GM18951 (cell line): Measurements from ENCODE around the gene MYO3B.

Experiments
- POLR2A ChIP-seq: IDR thresholded peaks from 4 replicates; pipeline ENCODE4 v1.6.1; 2011; ENCODE audit warnings: mild to moderate bottlenecking; ENCODE audit not compliant: insufficient read length, insufficient read depth; ENCODE audit errors: extremely low read depth
- in situ Hi-C: fragments of 300-500 bp; cut with MboI; formaldehyde crosslinking; loops from one replicate; pipeline ENCODE4 v1.12.0; 2022; ENCODE audit warnings: low sequenced_read_pairs, mixed read lengths, inconsistent platforms; ENCODE audit not compliant: unreplicated experiment

The MYO3B gene

GRCh38 chr2:170434900-170435621 lies 257.1 kb downstream of the MYO3B start:
- in situ Hi-C loops = no loop called here
- no peak for TF ChIP-seq POLR2A

- in situ Hi-C loops = no loop called here
- TF ChIP-seq POLR2A = no peak
These were observed 258.4 kb downstream of the MYO3B start for GRCh38 chr2:170436077-170436943.

DNA sequence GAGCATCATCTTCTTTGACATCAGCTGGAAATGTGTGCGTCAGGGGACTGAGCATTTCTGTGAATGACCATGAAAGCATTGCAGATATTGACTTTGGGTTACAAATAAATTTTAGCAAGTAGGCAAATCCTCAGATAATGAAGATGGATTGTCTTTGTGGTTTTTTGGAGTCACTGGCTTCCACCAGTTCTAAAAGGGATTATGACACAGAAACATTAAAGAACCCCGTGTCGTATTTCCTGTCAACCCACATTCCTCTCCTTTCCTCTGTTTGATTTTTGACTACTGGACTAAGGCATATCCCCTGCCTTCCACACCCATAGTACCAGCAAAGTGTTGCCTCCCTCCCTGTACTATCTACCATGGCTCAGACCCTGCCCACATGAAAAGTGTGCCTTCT lies 268.1 kb downstream of the MYO3B start:
- TF ChIP-seq POLR2A = no peak
- in situ Hi-C loops = no loop called here

DNA sequence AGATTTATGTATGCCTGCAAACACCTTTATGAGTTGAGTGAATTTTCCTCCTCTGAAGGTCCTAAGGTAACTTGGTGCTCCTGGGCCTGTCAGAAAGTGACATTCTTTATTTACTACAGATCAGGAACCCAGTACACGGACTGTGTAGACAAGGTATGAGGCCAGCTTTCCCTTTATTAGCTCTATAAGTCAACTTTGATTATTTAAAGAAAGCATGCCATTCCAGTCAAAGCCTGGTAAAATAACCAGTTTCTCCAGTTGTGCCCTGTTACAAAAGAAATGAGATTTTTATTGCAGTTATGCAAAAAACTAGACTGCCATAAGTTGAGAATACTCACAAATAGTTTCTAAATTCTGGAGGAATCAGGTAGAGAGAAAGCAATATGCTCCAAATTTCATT lies 271.1 kb downstream of the MYO3B start:
- in situ Hi-C loops = no loop called here
- TF ChIP-seq POLR2A = no peak

GRCh38 chr2:170454471-170455372 lies 276.8 kb downstream of the MYO3B start:
- TF ChIP-seq POLR2A = no peak
- in situ Hi-C loops = no loop called here

DNA sequence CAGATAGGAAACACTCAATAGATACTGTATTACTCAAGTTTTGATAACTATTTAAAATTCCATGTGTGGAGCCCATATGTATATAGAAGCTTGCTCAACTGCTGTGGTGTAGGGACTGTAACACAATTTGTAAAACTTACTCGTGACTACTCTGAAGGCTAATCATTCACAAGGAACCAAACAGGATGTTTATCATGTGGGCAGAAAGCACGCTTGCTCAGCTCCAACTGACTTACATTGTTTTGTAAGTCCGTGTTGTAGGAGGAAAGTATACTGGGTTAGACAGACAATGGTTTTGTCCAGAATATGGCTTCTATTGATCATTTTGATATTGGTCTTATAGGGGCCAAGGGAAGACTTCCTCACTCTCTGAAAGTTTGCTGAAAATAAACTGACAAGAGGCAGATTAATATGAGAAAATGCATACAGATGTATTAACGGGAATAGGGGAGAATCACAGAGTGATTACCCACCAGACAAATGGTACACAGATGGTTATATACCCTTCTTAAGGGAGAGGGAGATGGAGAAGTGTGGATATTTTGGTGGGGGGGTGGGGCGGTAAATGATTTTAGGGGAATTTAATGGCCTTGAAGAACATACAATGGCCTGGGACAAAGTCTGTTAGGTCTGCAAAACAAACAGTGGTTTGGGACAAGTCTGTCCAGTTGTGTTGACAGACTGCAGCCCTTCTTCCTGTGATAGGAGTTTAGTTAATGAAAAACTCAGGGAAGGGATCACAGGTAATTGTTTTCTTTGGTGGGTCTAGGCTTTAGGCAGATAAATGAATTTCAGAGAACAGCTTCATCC lies 277.9 kb downstream of the MYO3B start:
- TF ChIP-seq POLR2A = no peak
- in situ Hi-C loops = no loop called here

- in situ Hi-C loops = no loop called here
- TF ChIP-seq POLR2A = no peak
These were observed 279.0 kb downstream of the MYO3B start for GRCh38 chr2:170456914-170457313.

GRCh38 chr2:170457742-170458141 lies 279.8 kb downstream of the MYO3B start:
- no peak for TF ChIP-seq POLR2A
- in situ Hi-C loops = no loop called here

DNA sequence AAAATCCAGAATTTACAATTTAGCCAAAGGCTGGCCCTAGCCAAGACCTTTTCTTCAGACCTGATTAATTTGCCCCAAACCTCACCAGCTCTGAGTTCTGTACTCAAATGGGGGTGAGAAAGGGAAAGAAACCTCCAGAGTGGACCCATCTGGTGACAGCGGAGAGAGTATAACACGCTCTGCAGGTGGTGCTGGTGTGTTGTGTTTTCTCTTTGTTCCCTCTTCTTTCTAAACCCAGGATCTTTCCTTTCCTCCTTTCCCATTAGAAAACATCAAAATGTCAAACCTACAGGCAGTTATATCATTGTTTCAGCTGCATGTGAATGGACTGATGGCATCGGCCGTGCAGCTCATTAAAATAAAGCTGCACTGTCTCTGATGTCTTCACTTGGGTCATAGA lies 283.9 kb downstream of the MYO3B start:
- in situ Hi-C loops = no loop called here
- no peak for TF ChIP-seq POLR2A

GRCh38 chr2:170462433-170463205 lies 284.7 kb downstream of the MYO3B start:
- in situ Hi-C loops = no loop called here
- no peak for TF ChIP-seq POLR2A

DNA sequence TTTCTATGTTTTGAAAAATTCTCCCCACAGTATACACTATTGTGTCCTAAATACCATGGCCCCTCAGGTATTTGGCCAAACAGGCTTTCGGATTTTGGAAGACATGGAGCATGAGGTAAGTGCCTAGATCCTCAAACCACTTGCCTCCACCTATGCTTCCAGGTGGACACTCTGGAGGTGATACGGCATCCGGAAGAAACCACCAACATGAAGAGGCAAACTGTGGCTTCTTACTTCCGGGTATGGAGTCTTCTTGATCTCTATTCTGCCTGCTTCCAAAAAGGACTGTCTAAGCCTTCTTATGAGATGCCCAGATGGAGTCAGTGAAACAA lies 285.2 kb downstream of the MYO3B start:
- no peak for TF ChIP-seq POLR2A
- in situ Hi-C loops = no loop called here

- no peak for TF ChIP-seq POLR2A
- in situ Hi-C loops = no loop called here
These were observed 286.3 kb downstream of the MYO3B start for GRCh38 chr2:170464268-170464667.
